DND-41 (cell line): Measurements from ENCODE around the gene METTL15.

ENCODE experiments used
- ATAC-seq: fragments of 200-7000 bp; cut with Tn5 transposase; 3 replicates; pipeline ENCODE4 v1.9.1; 2021; ENCODE audit warnings: low read depth; ENCODE audit not compliant: insufficient read depth
- DNase-seq: peaks from one replicate; pipeline ENCODE4 v3.0.0-alpha.2; 2020
- H2AFZ ChIP-seq: 2 replicates; pipeline ENCODE4 v1.6.0; 2012; ENCODE audit warnings: low read depth, low read length
- H3K27ac ChIP-seq: 2 replicates; pipeline ENCODE4 v1.5.1; 2012; ENCODE audit warnings: low read length, inconsistent platforms
- H3K27me3 ChIP-seq: fragments of 200-600 bp; sonication (generic); 2 replicates; pipeline ENCODE4 v1.6.0; 2012; ENCODE audit warnings: low read length, mild to moderate bottlenecking, inconsistent platforms; ENCODE audit not compliant: insufficient read depth, poor library complexity
- H3K36me3 ChIP-seq: 2 replicates; pipeline ENCODE4 v1.5.1; 2012; ENCODE audit warnings: low read length, inconsistent platforms; ENCODE audit not compliant: insufficient read depth
- H3K4me1 ChIP-seq: 2 replicates; pipeline ENCODE4 v1.5.1; 2012; ENCODE audit warnings: mild to moderate bottlenecking, low read length; ENCODE audit not compliant: insufficient read depth
- H3K4me2 ChIP-seq: 2 replicates; pipeline ENCODE4 v1.6.0; 2012; ENCODE audit warnings: mild to moderate bottlenecking, moderate library complexity, low read length, inconsistent platforms; ENCODE audit not compliant: insufficient read depth
- H3K4me3 ChIP-seq, 2 experiments: fragments of 200-600 bp in 1 of 2; shearing (Covaris generic) in 1 of 2; 2 replicates each; pipeline ENCODE4 v1.5.1; 2012 to 2016; ENCODE audit warnings: inconsistent platforms in 2 of 2, low read length in 2 of 2, mild to moderate bottlenecking in 2 of 2, low read depth in 1 of 2, moderate library complexity in 1 of 2
- H3K79me2 ChIP-seq: 2 replicates; pipeline ENCODE4 v1.6.0; 2012; ENCODE audit warnings: low read length, inconsistent platforms; ENCODE audit not compliant: insufficient read depth
- H3K9ac ChIP-seq: 2 replicates; pipeline ENCODE4 v1.6.0; 2012; ENCODE audit warnings: low read depth, mild to moderate bottlenecking, inconsistent platforms, low read length, moderate library complexity
- H3K9me3 ChIP-seq: 2 replicates; pipeline ENCODE4 v1.5.1; 2012; ENCODE audit warnings: low read length, moderate library complexity, mild to moderate bottlenecking, inconsistent platforms; ENCODE audit not compliant: insufficient read depth, severe bottlenecking
- H4K20me1 ChIP-seq: 2 replicates; pipeline ENCODE4 v1.6.0; 2012; ENCODE audit warnings: low read length; ENCODE audit not compliant: insufficient read depth
- EZH2 ChIP-seq: IDR thresholded peaks from 3 replicates; pipeline ENCODE4 v1.6.1; 2012; ENCODE audit warnings: borderline replicate concordance, low read depth, mild to moderate bottlenecking, moderate library complexity, low read length, inconsistent platforms; ENCODE audit not compliant: severe bottlenecking
- TF ChIP-seq, protein P1 (sequence below): IDR thresholded peaks from 2 replicates; pipeline ENCODE4 v1.5.1; 2012; ENCODE audit warnings: borderline replicate concordance, low read length, moderate library complexity, mild to moderate bottlenecking; ENCODE audit not compliant: poor library complexity, severe bottlenecking; ENCODE audit errors: extremely low read depth

The METTL15 gene

GRCh38 chr11:28089378-28089777, 18.8 kb upstream of the METTL15 start:
- H3K4me2 ChIP-seq: no peak overlapping the region

DNA sequence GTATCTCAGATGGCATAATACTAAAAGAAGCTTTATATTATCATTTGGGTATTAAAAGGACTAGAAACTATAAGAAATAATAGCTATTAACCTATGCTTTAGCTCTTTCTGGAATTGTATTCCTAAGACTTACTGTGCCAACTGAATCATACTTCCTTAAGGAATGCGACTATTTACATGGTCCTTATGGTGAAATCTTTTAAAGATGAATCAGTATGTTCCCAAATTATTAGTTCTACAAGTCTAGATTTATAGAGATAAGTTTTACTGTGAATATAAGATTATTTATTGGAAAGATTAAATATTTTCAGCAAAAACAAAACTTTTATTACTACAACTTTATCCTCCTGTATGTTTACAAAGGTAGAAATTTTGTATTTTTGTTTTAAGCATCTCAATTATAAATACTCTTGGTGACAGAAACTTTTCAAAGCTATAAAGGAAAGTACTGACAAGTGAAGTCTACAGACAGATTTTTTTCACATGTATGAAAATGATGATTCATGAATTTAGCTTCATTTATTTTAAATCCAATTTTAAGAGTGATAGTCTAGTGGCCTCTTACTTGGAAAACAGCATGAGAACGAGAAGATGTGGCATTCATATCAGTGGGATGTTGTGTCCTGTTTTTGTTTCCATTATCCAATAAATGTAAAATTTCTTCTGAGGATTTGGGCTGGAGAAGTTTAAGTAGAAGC, 18.0 kb upstream of the METTL15 start:
- no peaks in the 10 kb centered on the region for H3K27me3 ChIP-seq
- no peaks in the 10 kb centered on the region for H3K9me3 ChIP-seq
- TF ChIP-seq, protein P1, sequence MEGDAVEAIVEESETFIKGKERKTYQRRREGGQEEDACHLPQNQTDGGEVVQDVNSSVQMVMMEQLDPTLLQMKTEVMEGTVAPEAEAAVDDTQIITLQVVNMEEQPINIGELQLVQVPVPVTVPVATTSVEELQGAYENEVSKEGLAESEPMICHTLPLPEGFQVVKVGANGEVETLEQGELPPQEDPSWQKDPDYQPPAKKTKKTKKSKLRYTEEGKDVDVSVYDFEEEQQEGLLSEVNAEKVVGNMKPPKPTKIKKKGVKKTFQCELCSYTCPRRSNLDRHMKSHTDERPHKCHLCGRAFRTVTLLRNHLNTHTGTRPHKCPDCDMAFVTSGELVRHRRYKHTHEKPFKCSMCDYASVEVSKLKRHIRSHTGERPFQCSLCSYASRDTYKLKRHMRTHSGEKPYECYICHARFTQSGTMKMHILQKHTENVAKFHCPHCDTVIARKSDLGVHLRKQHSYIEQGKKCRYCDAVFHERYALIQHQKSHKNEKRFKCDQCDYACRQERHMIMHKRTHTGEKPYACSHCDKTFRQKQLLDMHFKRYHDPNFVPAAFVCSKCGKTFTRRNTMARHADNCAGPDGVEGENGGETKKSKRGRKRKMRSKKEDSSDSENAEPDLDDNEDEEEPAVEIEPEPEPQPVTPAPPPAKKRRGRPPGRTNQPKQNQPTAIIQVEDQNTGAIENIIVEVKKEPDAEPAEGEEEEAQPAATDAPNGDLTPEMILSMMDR: no peak
- TF ChIP-seq EZH2: no peak
- no peak overlapping the region for H3K4me2 ChIP-seq
- H3K27ac ChIP-seq: no peak overlapping the region
- H3K4me3 ChIP-seq: no peak overlapping the region
- H2AFZ ChIP-seq: no peak overlapping the region
- no peak overlapping the region for H3K9ac ChIP-seq
- no peaks in the 10 kb centered on the region for H3K4me1 ChIP-seq
- H3K79me2 ChIP-seq: peaks cover 6% of the 10 kb centered on the region
- DNase-seq (no peak), ATAC-seq (no peak)
- H4K20me1 ChIP-seq: no peaks in the 10 kb centered on the region
- H3K36me3 ChIP-seq: peaks cover 52% of the 10 kb centered on the region

More at GRCh38 chr11:28089378-28089777, 18.8 kb upstream of the METTL15 start:
- no peaks in the 10 kb centered on the region for H3K27me3 ChIP-seq
- H4K20me1 ChIP-seq: no peaks in the 10 kb centered on the region
- H3K79me2 ChIP-seq: no peaks in the 10 kb centered on the region; the same call in 1 of the 2 replicates
- no peak overlapping the region for H3K27ac ChIP-seq
- no peaks in the 10 kb centered on the region for H3K9me3 ChIP-seq
- TF ChIP-seq, protein P1: no peak
- TF ChIP-seq EZH2: no peak
- no peak overlapping the region for H3K9ac ChIP-seq
- DNase-seq (no peak), ATAC-seq (no peak)
- H3K4me1 ChIP-seq: no peaks in the 10 kb centered on the region
- H3K36me3 ChIP-seq: peaks cover 52% of the 10 kb centered on the region
- H3K4me3 ChIP-seq: no peak overlapping the region
- H2AFZ ChIP-seq: no peak overlapping the region

GRCh38 chr11:28092786-28093185, 15.4 kb upstream of the METTL15 start:
- Histone ChIP-seq H3K27me3 (no peaks in the 10 kb centered on the region), H3K79me2 (peaks cover 28% of the 10 kb centered on the region), H3K9me3 (no peaks in the 10 kb centered on the region), H4K20me1 (0 out of 2 replicates have a peak, but pooled peaks cover 3% of the 10 kb centered on the region), H2AFZ (no peak overlapping the region), H3K27ac (no peak overlapping the region), H3K4me2 (no peak overlapping the region), H3K4me3 (no peak overlapping the region), H3K4me1 (no peaks in the 10 kb centered on the region), H3K36me3 (peaks cover 67% of the 10 kb centered on the region), H3K9ac (no peak overlapping the region)
- TF ChIP-seq, protein P1: no peak
- TF ChIP-seq EZH2: no peak
- DNase-seq (no peak), ATAC-seq (no peak)
